Glomerular visceral epithelial cell (primary cell): ENCODE results near the gene NME4.

ENCODE experiments used
- DNase-seq: peaks from one replicate; pipeline ENCODE4 v3.0.0-alpha.2; 2016; ENCODE audit errors: extremely low spot score

The NME4 gene

GRCh38 chr16:363766-364490, 33.1 kb upstream of the NME4 start:
- no peak for DNase-seq

GRCh38 chr16:364595-365491, 32.2 kb upstream of the NME4 start:
- DNase-seq, result no peak

DNA sequence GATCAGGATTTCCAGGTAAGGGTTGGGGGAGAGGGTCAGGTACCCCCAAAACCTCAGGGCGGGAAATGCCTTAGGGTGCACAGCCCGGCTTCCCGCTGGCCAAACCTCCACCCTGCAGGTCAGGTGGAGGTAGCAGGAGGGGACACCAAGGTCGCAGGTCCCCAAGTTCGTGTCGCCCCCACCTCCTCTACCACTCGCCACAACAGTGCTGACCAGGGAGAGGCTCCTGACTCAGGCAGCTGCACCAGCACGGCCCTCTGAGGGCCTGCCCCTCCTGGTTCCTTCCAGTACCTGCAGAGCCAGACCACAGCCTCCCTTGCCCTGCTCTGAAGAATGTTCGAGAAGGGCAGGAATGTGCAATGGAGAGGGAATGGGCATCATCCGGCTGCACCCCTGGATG, 30.5 kb upstream of the NME4 start:
- no peak for DNase-seq

- no peak for DNase-seq
Measured at GRCh38 chr16:367333-367903, 29.6 kb upstream of the NME4 start.

GRCh38 chr16:368388-369158, 28.4 kb upstream of the NME4 start:
- no peak for DNase-seq

DNA sequence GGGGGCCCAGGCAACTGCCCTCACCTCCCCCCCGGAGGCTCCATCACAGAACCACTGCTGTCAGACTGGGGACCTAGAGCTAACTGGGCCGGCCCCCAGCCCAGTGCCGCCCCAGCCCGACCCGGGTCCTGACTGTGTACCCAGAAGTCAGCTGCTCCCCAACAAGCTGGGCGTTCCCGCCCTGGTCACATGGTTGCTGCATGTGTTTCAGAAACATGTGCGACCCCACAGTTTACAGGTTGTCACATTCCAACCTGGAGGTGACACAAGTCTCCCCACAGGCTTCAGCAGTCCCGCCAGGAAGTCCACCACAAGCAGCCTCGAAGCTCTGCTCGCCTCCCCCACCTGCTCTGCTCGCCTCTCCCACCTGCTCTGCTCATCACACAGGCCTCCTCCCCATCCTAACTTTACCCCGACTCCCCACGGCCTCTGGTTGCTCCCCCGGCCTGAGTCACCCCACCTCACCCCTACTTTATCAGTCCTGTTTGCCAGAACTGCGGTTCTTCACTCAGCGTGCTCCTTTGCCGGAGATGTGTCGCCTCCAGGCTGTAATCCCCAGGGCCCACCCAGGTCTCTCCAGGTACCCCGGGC, 27.6 kb upstream of the NME4 start:
- DNase-seq, result no peak

DNA sequence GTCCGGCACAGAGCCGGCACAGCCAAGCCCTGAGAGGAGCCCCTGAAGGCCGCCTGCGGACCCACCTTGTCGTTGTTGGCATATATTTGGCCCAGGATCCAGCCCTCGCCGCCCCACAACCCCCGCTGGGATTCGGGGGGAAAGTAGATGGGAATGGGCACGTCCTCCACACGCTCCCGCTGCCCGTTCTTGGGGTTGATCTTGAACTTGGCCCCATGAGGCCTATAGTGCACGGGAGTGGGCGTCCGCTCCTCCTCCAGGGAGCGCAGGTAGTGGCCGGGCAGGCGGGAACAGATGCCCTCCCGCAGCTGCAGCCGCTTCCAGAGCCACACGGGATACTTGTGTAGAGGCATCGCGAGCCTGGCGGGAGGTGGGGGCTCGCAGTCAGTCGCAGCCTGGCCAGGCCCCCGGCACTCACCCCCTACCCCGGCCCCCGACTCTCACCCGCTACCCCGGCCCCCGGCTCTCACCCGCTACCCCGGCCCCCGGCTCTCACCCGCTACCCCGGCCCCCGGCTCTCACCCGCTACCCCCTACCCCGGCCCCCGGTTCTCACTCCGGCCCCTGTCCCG, 27.0 kb upstream of the NME4 start:
- peak; percentile 23 for DNase-seq

DNA sequence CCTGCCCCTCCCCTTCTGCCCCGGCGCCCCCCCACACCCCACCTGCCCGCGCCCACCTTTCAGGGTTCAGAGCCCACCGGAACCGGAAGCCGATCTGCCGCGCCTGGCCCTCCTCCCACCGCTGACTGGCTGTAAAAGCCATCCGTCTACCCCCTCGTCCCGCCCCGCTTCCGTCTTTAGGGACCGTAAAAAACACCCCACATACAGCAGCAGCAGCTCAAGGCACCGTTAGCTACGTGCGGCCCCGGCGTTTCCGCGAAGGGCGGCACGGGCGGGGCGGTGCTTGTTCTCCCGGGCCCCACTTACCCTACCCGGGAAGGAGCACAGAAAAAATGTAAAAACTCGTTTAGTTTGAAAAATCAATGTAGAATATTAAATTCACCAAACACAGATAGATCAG, 26.6 kb upstream of the NME4 start, which contains the start of gene MRPL28:
Gene MRPL28, minus strand, starts transcription at position 96 of the 400 bp plus-strand sequence. CDS start 320 bp downstream, outside the sequence.
- peak; percentile 94 for DNase-seq

DNA sequence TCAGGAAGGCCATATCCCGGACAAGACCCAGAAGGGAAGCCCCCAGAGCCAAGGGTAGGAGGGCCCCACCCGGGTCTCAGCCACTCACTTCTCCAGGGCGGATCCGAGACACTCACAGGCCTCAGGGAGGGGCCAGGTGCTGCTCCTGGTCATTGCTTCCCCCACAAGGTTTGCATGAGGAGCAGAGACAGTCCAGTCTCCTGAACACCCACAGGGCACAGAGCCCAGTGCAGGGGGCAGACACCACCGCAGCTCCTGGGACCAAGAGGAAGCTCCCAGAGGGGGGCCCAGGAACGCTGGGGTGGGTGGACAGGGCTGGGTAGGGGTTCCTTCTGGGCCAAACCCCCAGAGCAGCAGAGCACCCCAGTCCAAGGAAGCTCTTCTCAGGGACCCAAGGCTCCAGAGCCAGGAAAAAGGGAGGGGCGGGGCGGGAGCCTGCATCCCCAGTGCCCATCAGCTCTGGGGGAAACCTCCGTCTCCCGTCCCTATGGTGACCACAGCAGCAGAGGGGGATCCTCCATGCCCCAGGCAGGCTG, 26.0 kb upstream of the NME4 start:
- DNase-seq, result no peak

DNA sequence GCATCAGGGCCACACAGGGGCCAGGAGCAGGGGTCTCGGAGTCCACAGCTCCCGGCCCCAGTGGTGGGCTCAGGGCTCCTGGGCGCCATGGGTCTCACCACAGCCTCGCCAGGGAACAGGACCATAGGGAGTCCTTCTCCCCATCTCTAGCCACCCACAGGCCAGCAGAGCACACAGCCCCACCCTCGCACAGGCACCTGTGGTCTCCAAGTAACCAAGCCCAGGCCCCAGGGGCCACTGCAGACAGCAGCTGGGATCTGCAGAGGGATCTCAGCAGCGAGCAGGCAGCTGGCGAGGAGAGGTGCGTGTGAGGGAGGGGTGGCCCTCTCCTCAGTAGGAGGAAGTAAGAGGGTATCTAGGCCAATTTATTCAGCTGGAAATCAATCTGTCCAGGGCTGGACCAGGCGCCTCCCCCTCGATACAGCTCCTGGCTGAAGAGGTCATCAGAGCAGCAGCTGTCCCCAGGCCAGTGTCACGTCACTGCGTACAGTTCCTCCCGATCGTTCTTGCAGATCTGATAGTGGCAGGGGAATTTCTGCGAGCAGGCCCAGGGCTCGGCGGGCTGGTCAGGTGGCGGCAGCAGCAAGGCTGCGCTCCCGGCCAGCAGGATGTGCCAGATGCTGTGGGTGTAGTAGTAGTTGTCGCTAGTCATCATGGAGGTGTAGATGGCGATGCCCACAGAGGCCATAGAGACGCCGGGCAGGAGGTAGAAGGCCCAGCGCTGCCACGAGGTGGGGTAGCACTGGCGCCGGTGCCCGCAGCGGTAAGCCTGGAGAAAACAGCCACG, 25.3 kb upstream of the NME4 start:
- DNase-seq, result no peak

GRCh38 chr16:372302-372983, 24.6 kb upstream of the NME4 start:
- no peak for DNase-seq

GRCh38 chr16:373020-373598, 23.9 kb upstream of the NME4 start:
- DNase-seq, result no peak

DNA sequence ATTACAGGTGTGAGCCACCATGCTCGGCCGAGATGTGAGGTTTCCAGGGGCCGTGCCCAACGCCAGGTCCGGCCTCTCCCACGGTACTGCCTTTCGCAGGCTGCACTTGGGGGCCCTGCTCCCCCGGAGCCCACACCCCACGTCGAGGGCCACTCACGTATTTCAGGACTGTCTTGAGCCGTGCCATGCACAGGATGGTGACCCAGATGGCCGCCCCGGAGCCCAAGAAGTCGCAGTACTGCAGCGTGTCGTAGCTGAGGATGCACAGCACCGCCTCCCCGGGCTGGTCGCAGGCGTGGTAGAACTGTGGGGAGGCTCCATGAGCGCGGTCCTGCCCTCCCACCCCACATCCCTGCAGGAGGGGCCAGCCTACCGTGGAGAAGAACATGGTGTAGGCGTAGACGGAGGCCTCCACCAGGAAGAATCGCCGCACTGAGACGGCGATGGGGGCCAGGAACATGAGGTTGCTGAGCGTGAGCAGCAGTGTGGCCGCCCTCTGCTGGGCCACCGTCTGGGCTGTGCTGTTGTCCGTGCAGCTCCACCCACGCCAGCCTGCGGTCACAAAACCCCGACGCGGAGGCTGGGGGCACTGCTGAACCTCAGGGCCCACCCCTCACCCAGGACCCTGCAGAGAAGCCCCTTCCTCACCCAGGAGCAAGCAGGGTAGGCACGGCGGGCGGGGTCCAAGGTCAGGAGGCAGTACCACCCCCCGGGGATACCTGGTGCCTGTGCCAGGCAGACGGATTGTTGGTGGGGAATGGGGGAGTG, 23.0 kb upstream of the NME4 start:
- DNase-seq, result no peak

- DNase-seq, result no peak
Measured at GRCh38 chr16:374616-374926, 22.4 kb upstream of the NME4 start.

GRCh38 chr16:375212-375611, 21.8 kb upstream of the NME4 start:
- DNase-seq, result no peak

GRCh38 chr16:375927-376816, 20.8 kb upstream of the NME4 start:
- no peak for DNase-seq

DNA sequence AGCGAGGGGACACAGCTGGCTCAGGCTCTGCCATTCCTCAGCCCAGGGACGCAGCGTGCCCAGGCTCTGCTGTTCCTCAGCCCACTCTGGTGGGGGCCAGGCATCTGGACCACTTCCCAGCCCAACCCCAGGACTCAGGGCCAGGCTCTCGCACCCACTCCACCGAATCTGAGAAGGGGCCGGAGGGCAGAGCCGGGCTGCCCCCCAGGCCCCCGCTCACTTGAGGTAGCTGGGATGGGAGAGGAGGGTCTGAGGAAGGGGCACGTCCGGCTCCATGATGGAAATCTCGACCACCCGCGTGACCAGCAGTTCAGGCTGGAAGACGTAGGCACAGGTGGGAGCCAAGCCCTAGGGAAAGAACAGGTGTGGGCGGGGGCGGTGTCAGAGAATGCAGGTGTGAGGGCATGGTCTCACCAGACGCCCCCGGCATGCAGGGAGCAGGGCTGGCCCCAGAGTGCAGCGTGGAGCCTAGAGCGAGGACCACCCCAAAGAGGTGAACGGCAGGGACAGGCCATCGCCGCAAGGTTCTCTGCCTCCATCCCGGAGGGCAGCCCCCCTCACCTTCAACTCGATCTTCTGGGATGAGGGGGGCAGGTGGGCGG, 20.1 kb upstream of the NME4 start:
- DNase-seq, result no peak
